ENCODE data around the gene SLC7A7. TPM values are rescaled to one million over a fixed set of nuclear protein-coding genes. Genes with fewer than 3 reads are reported as not detected.

SLC7A7 gene
- total and polyA plus RNA-seq, 8 donors: 9.6 to 67.6 (median 10.3) TPM

DNA sequence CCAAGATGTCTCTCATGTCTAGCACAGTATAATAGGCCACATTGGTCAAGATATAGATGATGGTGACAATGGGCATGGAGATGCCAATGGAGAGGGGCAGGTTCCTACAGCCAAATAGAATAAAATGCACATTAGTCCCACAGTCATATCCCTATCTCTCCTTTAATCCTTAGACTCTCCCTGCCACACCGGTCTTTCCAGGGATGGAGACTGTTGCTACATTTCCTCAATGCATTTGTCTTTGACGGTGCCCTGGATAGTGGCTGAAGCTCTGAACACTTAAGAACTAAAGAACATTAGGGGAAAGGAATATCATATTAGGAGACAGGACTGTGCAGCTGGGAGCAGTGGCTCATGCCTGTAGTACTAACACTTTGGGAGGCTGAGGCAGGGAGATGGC, 39.0 kb downstream of the SLC7A7 start:
- Histone ChIP-seq H3K4me1 (peaks cover 0 to 25% of the 10 kb centered on the region in 2 donors), H3K9me3 (no peaks in the 10 kb centered on the region), H3K27ac (no peak overlapping the region), H3K4me3 (no peak overlapping the region), H3K27me3 (no peaks in the 10 kb centered on the region), H3K36me3 (peaks cover 2 to 52% of the 10 kb centered on the region in 2 donors)
- DNase-seq (no peak), ATAC-seq (no peak)
- intact Hi-C loops (cut with DNase I): no loop called here
- TF ChIP-seq, protein P1, sequence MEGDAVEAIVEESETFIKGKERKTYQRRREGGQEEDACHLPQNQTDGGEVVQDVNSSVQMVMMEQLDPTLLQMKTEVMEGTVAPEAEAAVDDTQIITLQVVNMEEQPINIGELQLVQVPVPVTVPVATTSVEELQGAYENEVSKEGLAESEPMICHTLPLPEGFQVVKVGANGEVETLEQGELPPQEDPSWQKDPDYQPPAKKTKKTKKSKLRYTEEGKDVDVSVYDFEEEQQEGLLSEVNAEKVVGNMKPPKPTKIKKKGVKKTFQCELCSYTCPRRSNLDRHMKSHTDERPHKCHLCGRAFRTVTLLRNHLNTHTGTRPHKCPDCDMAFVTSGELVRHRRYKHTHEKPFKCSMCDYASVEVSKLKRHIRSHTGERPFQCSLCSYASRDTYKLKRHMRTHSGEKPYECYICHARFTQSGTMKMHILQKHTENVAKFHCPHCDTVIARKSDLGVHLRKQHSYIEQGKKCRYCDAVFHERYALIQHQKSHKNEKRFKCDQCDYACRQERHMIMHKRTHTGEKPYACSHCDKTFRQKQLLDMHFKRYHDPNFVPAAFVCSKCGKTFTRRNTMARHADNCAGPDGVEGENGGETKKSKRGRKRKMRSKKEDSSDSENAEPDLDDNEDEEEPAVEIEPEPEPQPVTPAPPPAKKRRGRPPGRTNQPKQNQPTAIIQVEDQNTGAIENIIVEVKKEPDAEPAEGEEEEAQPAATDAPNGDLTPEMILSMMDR (IDR thresholded peaks at IDR 0.05): no peak

DNA sequence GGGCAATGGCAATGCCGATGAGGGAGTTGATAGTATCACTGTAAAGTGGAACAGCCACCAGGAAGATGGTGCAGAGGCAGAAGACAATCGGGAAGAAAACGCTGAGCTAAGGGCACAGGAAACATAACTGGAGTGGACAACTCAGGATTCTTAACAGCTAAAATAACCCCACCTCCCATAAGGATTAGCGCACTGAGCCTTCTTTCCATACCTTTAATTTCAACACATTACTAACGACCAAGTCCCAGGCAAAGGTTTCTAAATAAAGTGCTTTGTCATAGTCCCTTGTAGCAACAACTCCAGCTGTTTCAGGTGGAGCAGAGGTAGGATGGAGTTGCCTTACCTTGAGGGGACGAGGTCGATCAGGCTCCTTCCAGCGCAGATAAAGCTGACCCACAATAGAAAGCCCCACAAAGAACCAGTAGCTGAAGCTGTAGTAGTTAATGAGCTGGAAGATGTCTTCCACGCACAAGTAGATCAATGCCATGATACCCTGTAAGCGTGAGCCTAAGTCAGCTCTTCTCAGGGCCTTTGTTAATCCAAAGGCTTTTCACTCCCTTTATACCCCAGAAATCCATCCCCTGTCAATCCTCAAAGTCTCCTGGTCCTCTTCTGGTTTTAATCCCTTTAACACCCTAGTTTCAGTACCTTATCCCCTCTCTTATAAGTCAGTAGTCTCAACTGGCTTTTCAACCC, 41.1 kb downstream of the SLC7A7 start:
- no peak overlapping the region for H3K4me3 ChIP-seq
- DNase-seq (no peak), ATAC-seq (no peak)
- H3K36me3 ChIP-seq: peaks cover 5 to 73% of the 10 kb centered on the region in 2 donors
- intact Hi-C loops (cut with DNase I): no loop called here
- TF ChIP-seq, protein P1 (IDR thresholded peaks at IDR 0.05): no peak
- H3K27ac ChIP-seq: no peak overlapping the region
- H3K27me3 ChIP-seq: no peaks in the 10 kb centered on the region
- H3K4me1 ChIP-seq: peaks cover 0 to 23% of the 10 kb centered on the region in 2 donors
- H3K9me3 ChIP-seq: no peaks in the 10 kb centered on the region

DNA sequence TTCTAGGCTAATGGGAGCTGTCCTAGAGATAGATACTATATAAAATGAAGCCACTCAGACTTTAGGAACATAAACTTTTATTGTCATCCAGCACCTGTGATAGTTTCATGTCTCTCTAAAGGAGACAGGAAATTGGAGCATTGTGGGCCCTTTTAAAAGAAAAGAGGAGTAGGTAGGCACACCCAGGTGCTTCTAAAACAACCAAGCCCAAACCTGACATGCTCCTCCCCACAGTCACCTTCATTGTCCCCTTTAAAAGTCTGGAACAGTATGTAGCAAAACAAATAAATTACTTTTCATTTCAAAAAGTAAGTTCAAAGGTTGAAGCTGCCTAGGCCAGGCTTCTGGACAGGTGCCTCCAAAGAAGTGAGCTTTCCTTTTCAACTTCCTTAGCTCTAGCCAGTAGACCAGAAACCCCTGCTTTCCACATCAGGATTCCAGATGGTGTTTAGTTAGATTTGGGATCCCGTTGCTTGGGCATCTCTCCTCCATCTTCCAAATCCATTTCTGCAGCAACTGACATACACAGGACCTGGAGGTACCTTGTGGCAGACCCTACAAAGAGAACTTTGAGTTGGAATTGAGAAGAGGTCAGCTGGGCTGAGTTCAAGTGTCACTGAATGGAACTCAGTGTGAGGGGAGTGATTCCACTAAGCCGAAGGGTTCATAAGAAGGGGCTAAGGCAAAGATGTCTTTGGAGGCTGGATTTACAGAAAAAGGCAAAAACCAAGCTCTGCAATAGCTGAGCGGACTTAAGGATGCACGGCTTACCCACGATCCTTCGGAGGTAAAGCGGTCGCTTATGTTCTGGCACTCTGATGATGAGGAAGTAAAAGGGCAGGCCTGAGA, 41.8 kb downstream of the SLC7A7 start:
- intact Hi-C loops (cut with DNase I): no loop called here
- Histone ChIP-seq H3K27me3 (no peaks in the 10 kb centered on the region), H3K36me3 (peaks cover 5 to 79% of the 10 kb centered on the region in 2 donors)

DNA sequence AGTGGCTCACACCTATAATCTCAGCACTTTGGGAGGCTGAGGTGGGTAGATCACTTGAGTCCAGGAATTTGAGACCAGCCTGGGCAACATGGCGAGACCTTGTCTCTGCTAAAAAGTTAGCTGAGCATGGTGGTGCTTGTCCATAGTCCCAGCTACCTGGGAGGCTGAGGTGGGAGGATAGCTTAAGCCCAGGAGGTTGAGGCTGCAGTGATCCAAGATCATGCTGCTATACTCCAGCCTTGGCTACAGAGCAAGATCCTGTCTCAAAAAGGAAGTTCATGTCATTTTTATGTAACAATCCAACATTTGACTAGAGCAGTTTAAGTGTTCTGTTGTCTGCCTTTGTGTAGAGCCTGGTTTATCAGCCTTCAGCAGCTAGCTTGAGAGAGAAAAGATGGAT, 42.5 kb downstream of the SLC7A7 start:
- Histone ChIP-seq H3K36me3 (peaks cover 5 to 85% of the 10 kb centered on the region in 2 donors), H3K4me1 (peaks cover 5 to 22% of the 10 kb centered on the region in 2 donors), H3K9me3 (no peaks in the 10 kb centered on the region), H3K27me3 (no peaks in the 10 kb centered on the region), H3K4me3 (no peak overlapping the region), H3K27ac (peak overlapping the region; percentile 13 to 28)
- intact Hi-C loops (cut with DNase I): no loop called here
- no peak for DNase-seq
- ATAC-seq: peak; percentile 26
- TF ChIP-seq, protein P1 (IDR thresholded peaks at IDR 0.05): no peak

More for the DNA sequence above, 41.8 kb downstream of the SLC7A7 start:
- Histone ChIP-seq H3K4me1 (peaks cover 0 to 21% of the 10 kb centered on the region in 2 donors), H3K4me3 (no peak overlapping the region), H3K9me3 (no peaks in the 10 kb centered on the region), H3K27ac (peak overlapping the region; percentile 13 to 28)
- DNase-seq: no peak
- no peak for ATAC-seq
- TF ChIP-seq, protein P1 (IDR thresholded peaks at IDR 0.05): no peak

Data from left lung (tissue), 10 donors.